ENCODE data around the gene GPR39.
"Not testable (repeated sequence)": the region's sequence is repeated elsewhere in the genome, so short reads cannot be mapped to it uniquely, and the experiment has no call there.

GPR39 gene

GRCh38 chr2:132515010-132515409 lies 98.4 kb downstream of the GPR39 start:
- peak; percentile 4 for DNase-seq

- DNase-seq, result no peak
Observed at GRCh38 chr2:132517386-132517785, 100.8 kb downstream of the GPR39 start.

GRCh38 chr2:132518302-132518701 lies 101.7 kb downstream of the GPR39 start:
- no peak for DNase-seq

GRCh38 chr2:132519566-132519965 lies 103.0 kb downstream of the GPR39 start:
- no peak for DNase-seq

- no peak for DNase-seq
Observed at GRCh38 chr2:132521341-132521740, 104.7 kb downstream of the GPR39 start.

- DNase-seq, result no peak
Observed at GRCh38 chr2:132522901-132523300, 106.3 kb downstream of the GPR39 start.

- DNase-seq, result not testable (repeated sequence)
Observed at GRCh38 chr2:132537061-132537460, 120.5 kb downstream of the GPR39 start.

GRCh38 chr2:132538331-132538855 lies 121.8 kb downstream of the GPR39 start:
- DNase-seq, result peak; percentile 26

- DNase-seq, result no peak
Observed at GRCh38 chr2:132540166-132540565, 123.6 kb downstream of the GPR39 start.

GRCh38 chr2:132542953-132543569 lies 126.5 kb downstream of the GPR39 start:
- DNase-seq, result no peak

GRCh38 chr2:132544006-132544630 lies 127.5 kb downstream of the GPR39 start:
- DNase-seq, result no peak

- peak; percentile 78 for DNase-seq
Observed at GRCh38 chr2:132547090-132547687, 130.6 kb downstream of the GPR39 start.

GRCh38 chr2:132549935-132550670 lies 133.5 kb downstream of the GPR39 start:
- DNase-seq, result no peak

- no peak for DNase-seq
Observed at GRCh38 chr2:132550946-132551345, 134.3 kb downstream of the GPR39 start.

- DNase-seq, result no peak
Observed at GRCh38 chr2:132557694-132558093, 141.1 kb downstream of the GPR39 start.

GRCh38 chr2:132559326-132559725 lies 142.7 kb downstream of the GPR39 start:
- no peak for DNase-seq

GRCh38 chr2:132559921-132560320 lies 143.3 kb downstream of the GPR39 start:
- no peak for DNase-seq

GRCh38 chr2:132560562-132560961 lies 144.0 kb downstream of the GPR39 start:
- no peak for DNase-seq

GRCh38 chr2:132562245-132562644 lies 145.6 kb downstream of the GPR39 start:
- no peak for DNase-seq

- no peak for DNase-seq
Observed at GRCh38 chr2:132564065-132564464, 147.5 kb downstream of the GPR39 start.

GRCh38 chr2:132566379-132566778 lies 149.8 kb downstream of the GPR39 start:
- DNase-seq, result no peak

GRCh38 chr2:132567682-132568081 lies 151.1 kb downstream of the GPR39 start:
- no peak for DNase-seq

GRCh38 chr2:132568656-132569055 lies 152.1 kb downstream of the GPR39 start:
- no peak for DNase-seq
